Stimulated activated CD8-positive, alpha-beta memory T cell treated with anti-CD3 and anti-CD28 coated beads, Interleukin-7, amount 100 ng/mL, for 24 hours (primary cell): Measurements from ENCODE around the gene SUPT3H.
"Not testable (repeated sequence)": the region's sequence is repeated elsewhere in the genome, so short reads cannot be mapped to it uniquely, and the experiment has no call there.

Experiments
- DNase-seq: peaks from one replicate; pipeline ENCODE4 v3.0.0-alpha.2; 2020; ENCODE audit warnings: low read depth

Gene SUPT3H

GRCh38 chr6:45118754-45119153 is 259.0 kb downstream of the SUPT3H start:
- no peak for DNase-seq

DNA sequence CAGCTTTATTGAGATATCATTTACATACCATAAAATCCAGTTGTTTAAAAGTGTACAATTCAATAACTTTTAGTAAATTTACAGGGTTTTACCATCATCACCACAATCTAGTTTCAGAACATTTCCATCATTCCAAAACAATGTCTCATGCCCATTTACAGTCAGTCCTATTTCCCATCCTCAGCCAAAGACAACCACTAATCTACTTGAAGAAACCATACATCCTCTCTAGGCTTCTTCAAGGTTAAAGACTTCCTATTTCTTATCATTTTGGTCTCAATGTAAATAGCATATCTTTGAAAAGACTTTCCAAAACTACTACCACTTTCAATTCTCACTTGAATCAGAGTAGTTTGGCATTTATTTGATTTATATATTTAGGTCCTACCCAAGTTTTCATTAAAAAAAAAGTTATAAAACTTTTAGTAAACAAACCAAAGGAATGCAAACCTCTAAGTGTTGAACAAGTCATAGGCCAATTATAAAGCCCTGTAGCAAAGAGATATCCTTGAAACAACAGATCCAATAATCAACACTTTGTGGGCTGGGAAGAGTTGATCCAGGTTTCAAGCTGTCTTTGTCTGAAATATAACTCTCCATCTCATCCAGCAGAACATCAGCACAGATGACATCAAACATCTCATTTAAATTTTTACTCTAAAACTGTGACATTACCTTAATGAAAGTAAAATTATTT is 260.9 kb downstream of the SUPT3H start:
- DNase-seq, result no peak

GRCh38 chr6:45115696-45116095 is 262.0 kb downstream of the SUPT3H start:
- DNase-seq, result no peak

DNA sequence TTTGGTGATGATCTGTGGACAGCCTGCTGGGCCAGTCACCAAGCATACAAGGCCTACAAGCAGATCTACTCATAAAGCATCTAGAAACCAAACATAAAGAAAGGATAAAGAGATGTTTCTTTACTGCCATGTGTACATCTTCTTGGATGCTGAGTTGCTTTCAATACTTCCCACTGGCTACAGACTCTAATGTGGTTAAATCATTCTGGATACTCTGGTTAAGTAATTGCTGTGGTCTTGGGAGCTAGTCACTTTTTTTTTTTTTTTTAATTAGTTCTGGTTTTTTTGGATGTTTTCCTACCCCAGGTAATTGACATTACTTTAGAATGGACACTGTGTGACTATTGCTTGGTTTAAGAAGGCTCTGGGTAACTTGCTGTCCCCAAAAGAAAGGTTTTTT is 265.0 kb downstream of the SUPT3H start:
- no peak for DNase-seq

- DNase-seq, result no peak
Measured at GRCh38 chr6:45109551-45109950, 268.2 kb downstream of the SUPT3H start.

- no peak for DNase-seq
Measured at GRCh38 chr6:45105170-45105820, 272.4 kb downstream of the SUPT3H start.

- DNase-seq, result no peak
Measured at GRCh38 chr6:45104429-45104828, 273.3 kb downstream of the SUPT3H start.

DNA sequence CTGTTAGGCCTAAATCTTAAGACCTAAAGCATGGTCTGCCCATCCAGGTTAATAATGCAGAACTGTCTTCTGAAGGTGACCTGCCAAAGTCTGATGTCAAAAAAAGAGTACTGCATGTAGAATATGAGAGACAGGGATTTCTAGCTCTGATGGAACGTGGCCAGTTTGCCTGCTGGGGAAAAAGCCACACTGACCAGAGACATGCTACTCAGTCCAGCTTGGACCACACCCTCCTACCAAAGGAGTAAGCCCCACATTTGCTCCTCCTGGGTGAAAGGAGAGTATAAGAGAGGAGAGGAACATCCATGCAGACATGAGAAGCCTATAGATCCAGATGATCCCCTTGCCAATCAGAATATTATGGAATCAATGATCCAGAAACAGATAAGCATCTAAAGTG is 279.5 kb downstream of the SUPT3H start:
- DNase-seq, result no peak

- no peak for DNase-seq
Measured at GRCh38 chr6:45094831-45095230, 282.9 kb downstream of the SUPT3H start.

DNA sequence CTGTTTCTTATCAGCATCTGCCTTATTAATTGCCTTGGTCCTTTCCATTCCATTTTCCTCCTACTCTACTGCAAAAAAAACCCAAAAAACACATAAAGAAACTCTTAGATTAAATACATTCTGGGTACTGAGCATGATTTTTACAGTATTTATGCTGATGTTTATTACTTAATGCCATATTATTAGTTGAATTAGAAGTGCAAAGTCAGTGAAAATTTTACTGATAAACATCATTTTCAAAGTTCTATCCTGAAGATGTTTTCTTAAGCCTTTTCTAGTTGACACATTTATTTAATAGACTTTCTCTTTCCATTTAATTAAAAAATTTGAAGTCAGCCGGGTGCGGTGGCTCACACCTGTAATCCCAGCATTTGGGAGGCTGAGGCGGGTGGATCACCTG is 285.6 kb downstream of the SUPT3H start:
- DNase-seq, result no peak

GRCh38 chr6:45086360-45087084 is 291.2 kb downstream of the SUPT3H start:
- DNase-seq, result no peak

GRCh38 chr6:45084257-45084656 is 293.5 kb downstream of the SUPT3H start:
- no peak for DNase-seq

- no peak for DNase-seq
Measured at GRCh38 chr6:45082091-45082490, 295.6 kb downstream of the SUPT3H start.

DNA sequence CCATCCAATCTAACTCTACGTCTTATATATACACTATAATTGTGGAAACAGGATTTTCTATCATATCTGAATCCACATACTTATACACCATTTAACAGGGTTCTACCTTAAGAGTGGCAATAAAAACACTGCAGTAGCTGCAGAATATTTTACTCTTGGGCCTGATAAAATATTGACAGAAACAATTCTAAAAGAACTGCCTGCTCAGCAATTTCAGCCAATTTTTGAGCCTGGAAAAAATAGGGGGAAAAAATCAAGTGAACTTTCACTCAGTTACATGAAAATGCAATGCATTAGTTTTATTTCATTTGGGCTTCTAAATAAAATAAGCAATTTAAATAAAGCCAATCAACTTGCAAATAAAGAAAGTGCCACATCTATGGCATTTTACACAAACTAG is 296.1 kb downstream of the SUPT3H start:
- no peak for DNase-seq

- no peak for DNase-seq
Measured at GRCh38 chr6:45078432-45078831, 299.3 kb downstream of the SUPT3H start.

GRCh38 chr6:45076217-45076930 is 301.4 kb downstream of the SUPT3H start:
- no peak for DNase-seq

GRCh38 chr6:45075246-45075645 is 302.5 kb downstream of the SUPT3H start:
- DNase-seq, result no peak

- DNase-seq, result no peak
Measured at GRCh38 chr6:45074439-45074838, 303.3 kb downstream of the SUPT3H start.

GRCh38 chr6:45073771-45074170 is 304.0 kb downstream of the SUPT3H start:
- no peak for DNase-seq

DNA sequence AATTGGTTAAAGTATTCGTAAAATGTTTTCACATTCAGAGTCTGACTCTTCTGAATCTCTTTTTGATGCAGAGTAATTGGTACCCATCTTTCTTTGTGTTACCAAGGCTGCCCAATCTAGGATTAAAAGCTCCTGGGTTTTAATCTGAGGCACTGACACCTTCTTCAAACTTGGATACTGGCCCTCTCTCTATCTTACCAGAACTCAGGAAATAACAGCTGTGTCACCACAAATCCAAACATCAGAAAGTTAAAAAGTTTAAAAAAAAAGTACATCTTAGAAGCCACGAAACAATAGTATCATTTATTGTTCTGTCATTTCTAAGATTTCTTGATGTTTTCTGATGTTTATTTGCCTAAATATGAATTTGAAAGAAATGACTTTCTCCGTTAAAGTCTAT is 305.1 kb downstream of the SUPT3H start:
- no peak for DNase-seq

DNA sequence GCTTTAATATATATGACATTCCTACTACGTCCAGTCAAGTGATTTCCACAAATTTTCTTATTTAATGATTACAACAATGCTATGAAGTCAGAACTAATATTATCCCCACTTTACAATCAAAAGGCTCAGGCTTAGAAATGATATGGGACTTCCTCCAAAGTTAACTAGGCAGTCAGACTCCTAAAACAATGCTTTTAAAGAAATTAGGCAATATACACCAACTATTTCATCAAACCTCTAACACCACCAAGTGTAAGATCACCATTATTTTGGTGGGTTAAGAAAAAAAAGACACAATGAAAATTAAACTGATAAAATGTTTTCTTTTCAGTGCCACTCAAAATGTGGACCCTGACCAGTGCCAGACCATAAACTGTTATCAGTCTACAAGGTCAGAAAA is 305.7 kb downstream of the SUPT3H start:
- no peak for DNase-seq

DNA sequence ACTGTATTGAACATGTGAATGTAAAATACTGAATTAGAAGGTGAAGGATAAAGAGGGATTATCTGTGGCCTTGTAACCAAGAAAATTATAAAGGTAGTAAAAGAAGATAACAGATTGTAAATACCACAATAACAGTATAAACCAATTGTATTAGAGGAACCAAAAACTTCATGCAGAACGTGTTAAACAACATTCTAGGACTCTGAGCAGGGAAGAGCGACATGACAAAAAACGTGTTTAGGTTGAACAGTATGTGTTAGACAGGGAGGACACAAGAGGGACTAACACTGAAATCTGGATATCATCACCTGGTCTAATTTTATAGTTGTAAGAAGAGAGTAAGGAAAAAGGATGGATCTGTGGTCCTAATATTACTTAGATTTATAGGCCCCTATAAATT is 308.6 kb downstream of the SUPT3H start:
- DNase-seq, result no peak

- not testable (repeated sequence) for DNase-seq
Measured at GRCh38 chr6:45067446-45067845, 310.3 kb downstream of the SUPT3H start.
